Activated naive CD4-positive, alpha-beta T cell (primary cell): ENCODE measurements around the gene ERC1.

ENCODE experiments used
- DNase-seq, 4 experiments: peaks; one replicate each; lab custom pipeline; 2025; lab: John Stamatoyannopoulos, UW

ERC1 gene

DNA sequence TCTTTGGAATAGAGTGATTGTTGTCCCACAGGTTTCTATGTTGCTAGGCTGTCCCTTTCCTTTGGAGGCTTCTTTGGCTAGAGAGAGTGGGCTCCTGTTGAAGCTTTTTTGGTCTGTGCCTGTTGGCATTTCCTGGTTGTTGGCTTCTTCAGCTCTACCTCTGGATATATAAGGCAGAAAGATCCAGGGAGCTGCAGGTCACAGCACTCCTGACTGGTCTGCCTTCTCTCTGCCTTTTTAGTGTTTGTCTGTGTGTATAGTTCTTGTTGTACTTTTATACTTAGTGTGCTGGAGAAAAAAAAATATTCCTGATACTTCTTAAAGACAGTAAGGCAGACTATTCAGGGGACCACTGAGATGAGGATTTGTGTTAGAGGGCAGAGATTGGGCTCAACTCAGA, 400.7 kb downstream of the ERC1 start:
- no peak for DNase-seq

- DNase-seq: no peak
Measured at GRCh38 chr12:1395421-1395955, 404.5 kb downstream of the ERC1 start.

GRCh38 chr12:1398673-1399072, 407.6 kb downstream of the ERC1 start:
- DNase-seq: no peak

GRCh38 chr12:1401891-1402290, 410.9 kb downstream of the ERC1 start:
- no peak for DNase-seq

DNA sequence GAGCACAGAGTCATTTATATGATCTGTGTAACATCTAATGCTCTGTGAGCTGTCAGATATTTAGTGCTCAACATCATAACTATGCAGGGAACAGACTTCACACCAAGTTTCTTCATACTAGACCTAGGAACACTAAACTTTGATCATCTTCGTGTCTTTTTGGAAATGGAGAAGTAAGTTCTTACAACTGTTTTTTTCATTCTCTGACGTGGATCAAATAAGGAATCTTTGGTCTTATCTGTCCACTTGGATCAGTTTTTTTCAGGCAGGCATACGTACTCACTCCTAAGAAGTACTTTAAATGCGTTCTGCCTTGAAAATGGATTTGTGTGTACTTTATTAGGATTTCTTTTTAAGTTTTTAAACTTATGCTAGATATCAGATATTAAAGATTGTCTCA, 412.4 kb downstream of the ERC1 start:
- DNase-seq: no peak

DNA sequence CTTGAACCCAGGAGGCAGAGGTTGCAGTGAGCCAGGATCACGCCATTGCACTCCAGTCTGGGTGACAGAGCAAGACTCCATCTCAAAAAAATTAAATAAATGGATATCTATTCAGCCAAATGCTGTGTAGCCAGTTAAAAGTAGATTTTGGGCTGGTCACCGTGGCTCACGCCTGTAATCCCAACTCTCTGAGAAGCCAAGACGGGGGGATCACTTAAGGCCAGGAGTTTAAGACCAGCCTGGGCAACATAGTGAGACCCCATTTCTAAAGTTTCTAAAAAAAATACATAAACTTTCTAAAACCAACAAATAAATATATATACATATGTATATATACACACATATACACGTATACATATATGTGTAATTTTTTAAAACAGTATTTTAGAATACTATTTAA, 414.6 kb downstream of the ERC1 start:
- DNase-seq: no peak

- DNase-seq: no peak
Measured at GRCh38 chr12:1410794-1411193, 419.8 kb downstream of the ERC1 start.

GRCh38 chr12:1413930-1414329, 422.9 kb downstream of the ERC1 start:
- no peak for DNase-seq

DNA sequence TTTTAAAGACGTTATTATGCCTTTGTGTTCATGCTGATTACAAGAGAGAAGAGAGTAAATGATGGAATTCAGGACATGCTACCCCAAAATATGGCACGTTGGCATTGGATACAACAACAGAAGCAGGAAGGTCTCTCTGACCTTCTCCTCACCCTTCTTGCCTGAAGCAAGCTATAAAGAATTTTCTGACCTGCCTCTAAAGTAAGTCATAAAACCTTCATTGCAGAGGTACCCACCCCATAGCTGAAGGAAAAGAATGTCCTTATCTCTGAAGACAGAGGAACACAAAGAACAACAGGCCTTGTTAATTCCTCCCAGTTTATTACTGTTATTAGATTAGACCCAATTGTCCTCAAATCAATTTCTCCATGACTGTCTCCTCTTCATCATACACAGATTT, 427.1 kb downstream of the ERC1 start:
- DNase-seq: no peak

DNA sequence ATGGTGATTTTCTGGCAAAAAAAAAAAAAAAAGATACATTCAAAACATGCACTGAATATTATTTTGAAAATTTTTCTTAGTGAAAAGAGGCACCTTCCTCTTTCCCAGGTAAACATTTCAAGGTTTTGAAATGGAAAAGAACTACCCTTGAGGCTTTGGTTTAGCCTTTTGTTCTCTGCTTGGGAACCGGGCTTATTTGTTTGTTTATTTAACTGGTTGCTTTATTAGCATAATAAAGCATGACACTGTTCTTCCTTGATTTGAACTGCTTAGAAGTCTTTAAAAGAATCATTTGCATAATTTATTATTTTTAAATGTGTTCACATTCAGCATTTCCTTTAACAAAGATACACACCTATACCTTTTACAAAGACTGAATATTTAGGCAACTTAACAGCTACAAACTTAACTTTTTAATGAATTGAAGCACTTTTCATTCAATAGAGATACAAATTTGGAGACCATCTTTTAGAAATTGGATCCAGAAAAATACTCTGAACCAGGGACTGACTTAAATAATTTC, 428.9 kb downstream of the ERC1 start:
- DNase-seq: no peak

GRCh38 chr12:1421091-1421846, 430.2 kb downstream of the ERC1 start:
- DNase-seq: no peak

DNA sequence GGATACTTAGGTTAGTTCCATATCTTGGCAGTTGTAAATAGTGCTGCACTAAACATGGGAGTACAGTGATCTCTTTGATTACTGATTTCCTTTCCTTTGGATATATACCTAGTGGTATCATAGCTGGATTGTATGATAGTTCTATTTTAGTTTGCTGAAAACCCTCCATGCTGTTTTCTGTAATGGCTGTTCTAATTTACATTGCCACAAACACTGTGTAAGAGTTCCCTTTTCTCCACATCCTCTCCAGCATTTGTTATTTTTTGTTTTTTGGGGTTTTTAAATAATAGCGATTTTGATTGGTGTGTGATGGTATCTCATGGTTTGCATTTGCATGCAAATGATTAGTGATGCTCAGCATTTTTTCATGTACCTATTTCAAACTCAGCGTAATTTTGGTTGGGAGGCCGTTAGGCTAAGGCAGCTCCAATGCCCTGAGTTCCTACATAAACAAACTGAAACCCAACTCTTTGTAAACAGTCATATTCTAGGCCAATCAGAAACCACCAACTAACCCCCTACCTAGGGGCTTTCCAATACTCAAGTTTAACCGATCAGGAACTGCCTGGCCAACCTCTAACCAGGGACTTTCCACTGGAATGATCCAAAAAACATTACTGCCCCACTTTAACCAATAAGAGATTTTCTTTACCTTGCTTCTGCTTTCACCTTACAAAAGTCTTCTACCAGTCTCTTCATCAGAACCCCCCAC, 431.7 kb downstream of the ERC1 start:
- DNase-seq: no peak

DNA sequence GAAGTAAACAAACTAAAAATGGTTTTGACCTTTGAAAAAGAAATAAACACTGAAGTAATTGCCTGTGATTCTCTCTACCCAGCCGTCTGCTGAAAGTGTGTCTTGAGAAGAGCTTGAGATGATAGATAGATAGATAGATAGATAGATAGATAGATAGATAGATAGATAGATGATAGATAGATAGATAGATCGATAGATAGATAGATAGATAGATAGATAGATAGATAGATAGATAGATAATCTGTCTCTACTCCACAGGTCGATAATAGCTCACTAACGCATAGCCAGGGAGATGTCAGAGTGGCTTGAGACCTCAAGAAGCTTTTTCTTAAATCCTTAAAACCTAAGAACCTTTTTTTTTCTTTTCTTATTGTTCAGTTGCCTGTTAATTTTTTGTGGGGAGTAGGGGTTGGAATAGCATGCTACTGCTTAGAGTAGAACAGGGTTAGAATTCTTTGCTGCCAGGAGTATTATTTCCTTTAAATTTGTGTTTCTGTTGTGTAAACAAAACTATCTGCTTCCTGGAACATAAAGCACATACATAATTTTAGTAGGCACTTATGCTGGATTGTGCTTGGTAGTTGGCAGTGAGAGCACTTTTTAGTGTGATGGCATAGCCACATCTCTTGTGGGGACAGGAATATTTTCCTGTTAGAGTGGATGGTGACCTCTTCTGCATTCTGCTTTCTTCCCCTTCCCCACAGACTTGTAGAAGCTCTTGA, 433.8 kb downstream of the ERC1 start:
- no peak for DNase-seq

DNA sequence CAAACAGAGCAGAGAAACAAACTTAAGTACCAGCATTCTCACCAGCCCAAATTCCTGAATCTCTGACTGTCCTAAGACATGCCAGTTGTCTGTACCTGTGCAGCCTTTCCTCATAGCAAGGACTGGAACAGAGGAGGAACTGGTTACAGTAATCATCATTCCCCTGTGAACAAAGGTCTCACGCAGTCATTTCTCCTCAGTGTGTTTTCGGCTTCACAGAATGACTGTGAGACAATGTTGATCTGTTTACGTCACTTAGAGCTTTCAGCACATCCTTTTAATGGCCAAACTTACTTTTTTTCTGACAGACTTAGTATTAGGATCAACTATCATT, 434.3 kb downstream of the ERC1 start:
- DNase-seq: no peak

GRCh38 chr12:1428671-1429070, 437.6 kb downstream of the ERC1 start:
- DNase-seq: no peak

- no peak for DNase-seq
Measured at GRCh38 chr12:1429980-1430379, 439.0 kb downstream of the ERC1 start.

DNA sequence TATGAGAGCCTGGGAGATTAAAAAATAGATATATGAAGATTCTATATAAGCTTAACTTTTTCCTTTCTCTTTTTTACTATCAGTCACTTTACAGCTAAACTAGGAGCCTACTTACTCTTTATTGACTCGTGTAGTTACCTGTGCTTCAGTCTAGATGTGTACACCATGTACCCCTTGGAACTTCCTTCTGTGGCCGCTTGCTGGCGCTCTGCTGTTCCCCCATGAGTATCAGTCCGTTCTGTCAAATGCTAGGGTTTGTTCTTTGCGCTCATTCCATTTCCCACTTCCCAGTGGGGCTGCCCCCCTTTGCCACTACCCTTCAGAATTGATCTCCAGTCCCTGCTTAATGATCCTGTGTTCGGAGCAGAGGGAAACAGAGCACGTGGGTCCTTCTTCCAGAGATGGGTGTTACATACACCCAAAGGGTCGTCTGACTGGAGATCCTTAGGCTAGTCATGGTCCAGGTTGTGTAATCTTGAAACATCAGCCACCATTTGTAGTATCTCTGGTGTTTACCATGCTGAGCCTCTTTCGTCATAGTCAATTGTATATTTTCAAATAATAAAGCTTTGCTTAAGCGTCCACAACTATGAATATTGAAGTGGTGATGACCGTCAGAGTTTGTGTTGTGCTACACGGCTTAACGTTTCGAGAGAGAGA, 443.4 kb downstream of the ERC1 start:
- DNase-seq: no peak

- DNase-seq: no peak
Measured at GRCh38 chr12:1435044-1435443, 444.0 kb downstream of the ERC1 start.

DNA sequence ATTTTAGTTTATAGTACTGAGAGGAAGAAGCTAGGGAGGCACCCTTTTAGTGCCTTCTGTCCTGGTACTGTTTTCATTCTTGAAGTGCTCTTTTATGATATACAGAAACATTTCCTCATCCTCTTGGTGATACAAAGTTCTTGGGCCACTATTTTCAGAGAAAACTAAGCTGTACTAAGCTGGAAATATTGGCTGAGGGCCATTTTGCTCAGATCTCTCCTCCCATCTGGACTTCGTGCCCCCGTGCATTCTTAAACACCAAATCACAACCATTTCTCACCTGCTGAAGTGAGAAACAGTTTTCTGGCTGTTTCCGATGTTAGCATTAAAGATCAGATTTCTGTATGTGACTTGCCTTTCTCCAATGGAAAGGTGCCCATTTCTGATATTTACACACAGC, 444.4 kb downstream of the ERC1 start:
- DNase-seq: no peak

- DNase-seq: no peak
Measured at GRCh38 chr12:1436015-1436414, 445.0 kb downstream of the ERC1 start.

GRCh38 chr12:1436981-1437380, 446.0 kb downstream of the ERC1 start:
- no peak for DNase-seq

DNA sequence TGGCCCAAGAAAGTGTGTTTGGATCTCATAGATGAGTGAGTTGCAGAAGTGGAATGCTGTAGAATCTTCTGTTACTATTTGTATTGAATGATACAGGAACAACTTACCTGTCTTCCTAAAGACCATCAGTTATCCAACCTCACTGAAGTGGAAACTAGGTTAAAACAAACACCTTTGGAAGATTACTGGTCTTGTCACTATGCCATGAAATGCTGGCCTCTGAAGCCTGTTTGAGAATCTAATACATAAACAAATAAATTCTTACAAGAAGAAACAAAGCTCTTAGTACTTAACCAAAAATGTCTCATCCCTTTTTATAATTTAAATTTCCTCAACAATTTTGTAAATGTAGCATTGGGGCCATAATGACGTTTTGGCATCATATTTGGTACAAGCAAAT, 448.2 kb downstream of the ERC1 start:
- no peak for DNase-seq
